NCI-H2107 (cell line): Measurements from ENCODE around the gene TCEAL7.

Source experiments
- DNase-seq: peaks from one replicate; lab custom pipeline; 2025; lab: John Stamatoyannopoulos, UW

Gene TCEAL7

GRCh38 chrX:103367502-103367901 is 37.5 kb downstream of the TCEAL7 start:
- no peak for DNase-seq

GRCh38 chrX:103369479-103369878 is 39.4 kb downstream of the TCEAL7 start:
- DNase-seq, result no peak

DNA sequence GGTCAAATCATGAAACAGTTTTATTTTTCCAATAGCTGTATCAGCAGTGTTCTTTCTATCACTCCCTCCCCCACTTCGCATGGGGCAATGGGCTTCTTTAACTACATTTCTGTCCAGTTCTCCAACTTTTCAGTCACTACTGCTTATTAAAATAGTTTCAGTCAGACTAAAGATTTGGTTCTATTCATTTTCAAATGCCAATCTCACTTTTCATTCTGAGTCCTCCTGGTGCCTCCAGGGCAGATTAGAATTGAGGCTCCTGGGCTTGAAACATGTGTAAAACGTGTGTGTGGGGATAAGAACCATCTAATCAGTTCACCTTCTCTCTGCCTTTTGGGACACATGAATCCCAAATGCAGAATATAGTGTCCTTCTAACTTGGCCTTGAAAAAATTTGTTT is 42.8 kb downstream of the TCEAL7 start:
- DNase-seq, result no peak

GRCh38 chrX:103373581-103373980 is 43.5 kb downstream of the TCEAL7 start:
- DNase-seq, result no peak

- DNase-seq, result peak; percentile 55
Measured at GRCh38 chrX:103376118-103376978, 46.3 kb downstream of the TCEAL7 start, which contains the start of gene BEX3. TSS of gene BEX3 (plus strand) at chrX:103376538. CDS start at chrX:103377522, 984 bp downstream.

DNA sequence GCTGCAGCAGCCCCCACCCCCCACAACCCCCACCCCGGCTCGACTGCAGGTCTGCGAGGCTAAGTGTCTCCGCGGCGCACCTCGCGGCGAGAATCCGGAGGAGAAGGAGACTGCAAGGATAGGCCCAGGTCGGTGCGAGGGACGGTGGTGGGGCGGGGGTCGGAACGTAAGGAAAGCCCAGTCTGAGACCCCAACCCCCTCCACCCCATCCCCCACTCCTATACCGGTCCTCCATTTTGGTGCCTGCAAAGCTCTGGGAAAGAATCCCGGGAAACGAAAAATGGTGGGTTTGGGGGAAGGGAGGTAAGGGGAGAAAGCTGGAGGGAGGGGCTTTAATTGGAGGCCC is 46.9 kb downstream of the TCEAL7 start:
- no peak for DNase-seq

- DNase-seq, result no peak
Measured at GRCh38 chrX:103378990-103379389, 49.0 kb downstream of the TCEAL7 start.
